ENCODE results near the gene ERMAP.

Gene ERMAP

GRCh38 chr1:42824481-42825035, 7.6 kb downstream of the ERMAP start:
- TF ChIP-seq CTCF (IDR thresholded peaks at IDR 0.05; ENCODE audit: insufficient read depth, low read length, missing control alignments): no peak
- no peak overlapping the region for H3K4me3 ChIP-seq (ENCODE audit: low read depth, low read length)
- POLR2A ChIA-PET: no interaction called here
- no peak for DNase-seq (ENCODE audit: low read depth, low spot score)
- CTCF ChIA-PET: interaction anchor here (0.9 to 2.6 kb wide), 4 partner anchors 11 to 248 kb away, joined by 3 to 11 read pairs (median 6); partner anchors contain the start of gene ZNF691

DNA sequence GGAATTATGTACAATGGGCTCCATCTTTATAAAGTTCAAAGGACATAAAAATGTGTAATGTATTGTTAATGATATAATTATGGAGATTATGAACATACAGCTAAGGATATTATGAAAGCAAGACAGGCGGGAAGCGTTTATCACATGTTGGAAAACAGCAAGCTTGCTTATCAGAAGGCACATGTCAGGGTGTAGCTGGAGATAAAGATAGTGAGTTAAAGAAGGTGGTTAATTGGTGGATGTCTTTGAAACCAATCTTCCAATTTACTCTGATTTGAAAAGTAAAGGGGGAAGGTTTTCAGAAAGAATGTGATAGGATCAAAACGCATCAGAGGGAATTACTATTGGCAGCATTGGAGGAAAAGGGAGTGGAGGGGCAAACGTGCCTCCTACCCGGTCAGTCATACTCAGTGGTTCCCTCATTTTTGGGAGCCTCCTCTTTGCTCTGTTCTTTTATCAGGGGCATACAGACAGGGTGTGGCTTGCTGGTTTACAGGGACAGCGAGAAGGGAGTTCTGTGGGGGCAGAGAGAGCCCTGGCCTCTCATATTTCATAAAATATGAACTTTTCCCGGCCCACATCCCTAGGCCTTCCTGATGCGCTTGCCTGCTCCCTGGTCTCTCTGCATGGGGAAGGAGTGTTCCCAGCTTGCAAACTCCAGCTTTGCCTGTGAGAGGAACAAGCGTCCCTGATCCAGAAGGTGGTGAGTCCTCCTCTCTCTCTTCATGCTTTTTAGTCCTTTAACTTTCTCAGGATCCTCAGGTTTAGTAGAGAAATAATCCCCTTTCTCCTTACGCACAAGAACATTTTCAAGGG, 8.3 kb downstream of the ERMAP start:
- no peak overlapping the region for H3K4me3 ChIP-seq (ENCODE audit: low read depth, low read length)
- no peak for TF ChIP-seq CTCF (IDR thresholded peaks at IDR 0.05; ENCODE audit: insufficient read depth, low read length, missing control alignments)
- POLR2A ChIA-PET: interaction anchor here (0.8 kb wide), 1 partner anchor 59 kb away, joined by 3 read pairs; no protein-coding TSS in a partner anchor
- DNase-seq (ENCODE audit: low read depth, low spot score): no peak
- CTCF ChIA-PET: interaction anchor here (0.9 to 2.6 kb wide), 4 partner anchors 10 to 248 kb away, joined by 3 to 11 read pairs (median 6); partner anchors contain the start of gene ZNF691

DNA sequence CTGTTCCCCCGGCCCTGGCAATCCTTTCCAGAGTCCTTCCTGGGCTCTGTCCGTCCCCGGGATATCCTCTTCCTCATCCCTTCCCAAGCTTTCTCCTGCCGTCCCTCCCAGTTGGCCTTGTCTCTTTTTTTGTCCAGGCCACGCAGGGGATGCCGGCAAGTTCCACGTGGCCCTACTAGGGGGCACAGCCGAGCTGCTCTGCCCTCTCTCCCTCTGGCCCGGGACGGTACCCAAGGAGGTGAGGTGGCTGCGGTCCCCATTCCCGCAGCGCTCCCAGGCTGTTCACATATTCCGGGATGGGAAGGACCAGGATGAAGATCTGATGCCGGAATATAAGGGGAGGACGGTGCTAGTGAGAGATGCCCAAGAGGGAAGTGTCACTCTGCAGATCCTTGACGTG, 13.7 kb downstream of the ERMAP start:
- DNase-seq (ENCODE audit: low read depth, low spot score): no peak
- no peak overlapping the region for H3K4me3 ChIP-seq (ENCODE audit: low read depth, low read length)
- no peak for TF ChIP-seq CTCF (IDR thresholded peaks at IDR 0.05; ENCODE audit: insufficient read depth, low read length, missing control alignments)
- POLR2A ChIA-PET: no interaction called here
- CTCF ChIA-PET: interaction anchor here (1.9 kb wide), 1 partner anchor 16 kb away, joined by 8 read pairs; the partner anchor contains the start of gene ZNF691

GRCh38 chr1:42831273-42831672, 14.4 kb downstream of the ERMAP start:
- no peak for TF ChIP-seq CTCF (IDR thresholded peaks at IDR 0.05; ENCODE audit: insufficient read depth, low read length, missing control alignments)
- H3K4me3 ChIP-seq (ENCODE audit: low read depth, low read length): no peak overlapping the region
- POLR2A ChIA-PET: no interaction called here
- CTCF ChIA-PET: interaction anchor here (1.9 kb wide), 1 partner anchor 15 kb away, joined by 8 read pairs; the partner anchor contains the start of gene ZNF691
- no peak for DNase-seq (ENCODE audit: low read depth, low spot score)

- ChIA-PET CTCF (interaction anchor here (0.7 to 1.3 kb wide), 2 partner anchors 14 to 55 kb away, joined by 3 to 7 read pairs; partner anchors contain the start of gene ZNF691), POLR2A (no interaction called here)
- DNase-seq (ENCODE audit: low read depth, low spot score): no peak
- no peak overlapping the region for H3K4me3 ChIP-seq (ENCODE audit: low read depth, low read length)
- no peak for TF ChIP-seq CTCF (IDR thresholded peaks at IDR 0.05; ENCODE audit: insufficient read depth, low read length, missing control alignments)
These were observed 15.8 kb downstream of the ERMAP start for GRCh38 chr1:42832641-42833240.

DNA sequence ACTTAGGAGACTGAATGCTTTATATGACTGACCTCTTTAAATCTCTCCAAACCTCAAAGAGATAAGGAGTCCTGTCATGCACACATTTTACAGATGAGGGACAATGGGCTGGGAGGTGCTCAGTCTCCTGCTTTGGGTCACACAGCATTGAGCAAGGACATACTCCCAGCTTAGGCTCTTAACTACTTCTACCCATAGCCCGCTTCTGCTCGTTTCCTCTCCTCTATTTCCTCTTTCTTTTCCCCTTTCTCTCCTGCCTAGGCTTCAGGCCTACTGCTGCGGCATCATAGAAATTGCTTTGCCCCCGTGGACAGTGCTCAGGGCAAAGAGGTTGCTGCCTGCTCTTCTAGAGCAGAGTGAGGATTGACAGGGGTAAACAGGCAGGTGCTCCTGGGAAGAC, 17.1 kb downstream of the ERMAP start:
- TF ChIP-seq CTCF (IDR thresholded peaks at IDR 0.05; ENCODE audit: insufficient read depth, low read length, missing control alignments): no peak
- H3K4me3 ChIP-seq (ENCODE audit: low read depth, low read length): no peak overlapping the region
- ChIA-PET CTCF (interaction anchor here (1.0 kb wide), 1 partner anchor 30 kb away, joined by 3 read pairs; no protein-coding TSS in a partner anchor), POLR2A (no interaction called here)
- no peak for DNase-seq (ENCODE audit: low read depth, low spot score)
